HepG2 (cell line): ENCODE measurements around the gene HSD17B8. TPM values are rescaled to one million over a fixed set of nuclear protein-coding genes. Genes with fewer than 3 reads are reported as not detected.
A peak's percentile ranks its signal among the peaks of the same experiment; 100 is the strongest.

Experiments
- ATAC-seq: fragments of 200-7000 bp; cut with Tn5 transposase; 3 replicates; pipeline ENCODE4 v1.9.1; 2020; ENCODE audit warnings: mild to moderate bottlenecking, moderate library complexity
- BruUV-seq: library from RNA; stranded (reverse); fragments of 400-500 nt; replicated peaks from 2 replicates; lab custom pipeline; 2021; lab: Mats Ljungman, UMichigan
- CTCF ChIA-PET: fragments of 300-600 bp; formaldehyde crosslinking; extraction: SDS; loops from one replicate; lab custom pipeline; 2021; ENCODE audit warnings: low total read pairs, inconsistent platforms, low intra/inter-chr PET ratio; lab: Yijun Ruan, JAX
- POLR2A ChIA-PET: fragments of 350-600 bp; sonication (Branson Sonifier 250); formaldehyde crosslinking; loops from one replicate; lab custom pipeline; 2020; ENCODE audit warnings: antibody characterized with exemption, inconsistent platforms; lab: Yijun Ruan, JAX
- DNase-seq: peaks from one replicate; pipeline ENCODE4 v3.0.0-alpha.2; 2015; ENCODE audit warnings: low spot score
- FAIRE-seq: peaks from 3 replicates; lab custom pipeline; 2011; peaks lifted over from hg19 to GRCh38; lab: Jason Lieb, UNC
- H2AFZ ChIP-seq: one replicate; pipeline ENCODE4 v1.6.1; 2011; ENCODE audit warnings: low read length, inconsistent platforms
- H3K27ac ChIP-seq: fragments of 300-600 bp; 3 replicates; pipeline ENCODE4 v1.8.0; 2011; ENCODE audit warnings: mixed run types, mild to moderate bottlenecking, mixed read lengths, low read length, inconsistent platforms; ENCODE audit not compliant: insufficient read depth; ENCODE audit errors: extremely low read length
- H3K27me3 ChIP-seq, 2 experiments: fragments of 200-600 bp in 1 of 2; 2 replicates in 1 of 2; 3 replicates in 1 of 2; pipeline versions ENCODE4 v1.6.0 to v1.8.0; 2011; ENCODE audit warnings: low read length in 2 of 2, mild to moderate bottlenecking in 2 of 2, moderate library complexity in 2 of 2, inconsistent platforms in 1 of 2; ENCODE audit not compliant: insufficient read depth in 2 of 2, control insufficient read depth in 1 of 2
- H3K36me3 ChIP-seq, 2 experiments: fragments of 200-600 bp in 1 of 2; replicated peaks in 1 of 2; 2 replicates in 1 of 2; 3 replicates in 1 of 2; pipeline versions ENCODE4 v1.5.1 to v1.8.0; 2011; ENCODE audit warnings: low read length in 2 of 2, inconsistent platforms in 1 of 2; ENCODE audit not compliant: insufficient read depth in 2 of 2, control insufficient read depth in 1 of 2
- H3K4me1 ChIP-seq: 2 replicates; pipeline ENCODE4 v1.5.1; 2012; ENCODE audit warnings: low read length, inconsistent platforms; ENCODE audit not compliant: insufficient read depth
- H3K4me2 ChIP-seq: 2 replicates; pipeline ENCODE4 v1.6.0; 2011; ENCODE audit warnings: low read depth, low read length, inconsistent platforms
- H3K4me3 ChIP-seq, 3 experiments: fragments of 200-600 bp in 1 of 3; sonication (generic), shearing (Covaris generic) in 1 of 3; replicated peaks in 1 of 3; 2 replicates each; pipeline ENCODE4 v1.5.1; 2011 to 2016; ENCODE audit warnings: low read length in 3 of 3, inconsistent platforms in 2 of 3, low read depth in 2 of 3, mild to moderate bottlenecking in 2 of 3, control low read depth in 1 of 3, mixed read lengths in 1 of 3; ENCODE audit not compliant: insufficient read depth in 1 of 3
- H3K79me2 ChIP-seq: one replicate; pipeline ENCODE4 v1.6.1; 2011; ENCODE audit warnings: low read length, inconsistent platforms; ENCODE audit not compliant: insufficient read depth
- H3K9ac ChIP-seq: 2 replicates; pipeline ENCODE4 v1.6.0; 2011; ENCODE audit warnings: mild to moderate bottlenecking, low read depth, low read length, inconsistent platforms; ENCODE audit not compliant: insufficient read depth
- H3K9me3 ChIP-seq: 2 replicates; pipeline ENCODE4 v1.5.1; 2012; ENCODE audit warnings: mild to moderate bottlenecking, low read length
- H4K20me1 ChIP-seq: 2 replicates; pipeline ENCODE4 v1.6.0; 2011; ENCODE audit warnings: inconsistent platforms, mild to moderate bottlenecking, low read length, moderate library complexity; ENCODE audit not compliant: insufficient read depth
- ELF3 ChIP-seq: IDR thresholded peaks from 2 replicates; pipeline ENCODE4 v1.6.1; 2016; ENCODE audit warnings: missing genetic modification reagents, missing compliant biosample characterization
- HNF1B ChIP-seq: sonication (generic); formaldehyde crosslinking; IDR thresholded peaks from 2 replicates; pipeline ENCODE4 v1.5.1; 2020; ENCODE audit warnings: mild to moderate bottlenecking, moderate library complexity, missing genetic modification reagents
- HNF4G ChIP-seq, 2 experiments: sonication (generic) in 1 of 2; formaldehyde crosslinking in 1 of 2; IDR thresholded peaks; 2 replicates each; pipeline versions ENCODE4 v1.4.0 to v1.6.1; 2011 to 2020; ENCODE audit warnings: borderline replicate concordance in 2 of 2, low read depth in 2 of 2, mild to moderate bottlenecking in 2 of 2, low read length in 1 of 2, missing genetic modification reagents in 1 of 2, moderate library complexity in 1 of 2
- MTF1 ChIP-seq: sonication (generic); formaldehyde crosslinking; IDR thresholded peaks from 2 replicates; pipeline ENCODE4 v1.5.0; 2020; ENCODE audit warnings: missing genetic modification reagents
- RERE ChIP-seq: IDR thresholded peaks from 2 replicates; pipeline ENCODE4 v1.6.1; 2016; ENCODE audit warnings: low read depth, missing genetic modification reagents, missing compliant biosample characterization
- ZNF883 ChIP-seq: sonication (generic); formaldehyde crosslinking; IDR thresholded peaks from 2 replicates; pipeline ENCODE4 v1.5.1; 2020; ENCODE audit warnings: mild to moderate bottlenecking, missing genetic modification reagents; ENCODE audit errors: not compliant biosample characterization
- WGBS: methylation state at CpG from one replicate; pipeline ENCODE4 v1.1.6; 2017; ENCODE audit warnings: low lambda C conversion rate; 5-methylcytosine and 5-hydroxymethylcytosine counted together
- in situ Hi-C: cut with HindIII; loops from 2 replicates; pipeline ENCODE4 v1.10.0; 2017; ENCODE audit warnings: low pct_unique_long_range_greater_than_20kb; ENCODE audit not compliant: extremely low pct_ligation_motif_present
- intact Hi-C: fragments of 100-400 bp; cut with micrococcal nuclease; formaldehyde crosslinking; loops from one replicate; pipeline ENCODE4 v1.10.0; 2022; ENCODE audit not compliant: unreplicated experiment
- polyA plus RNA-seq, 8 experiments: library from polyadenylated mRNA; depleted of rRNA in 3 of 8; stranded (reverse) in 7 of 8; unstranded in 1 of 8; fragments of >200 nt; fragmentation: Illumina TruSeq in 4 of 8; extraction: Trizol in 4 of 8; gene quantifications; 2 replicates each; pipeline versions ENCODE4 v1.2.1 to v1.2.3, GENCODE V29; 2011 to 2016; ENCODE audit warnings: low read depth in 4 of 8, missing spikeins in 1 of 8, mixed read lengths in 1 of 8; ENCODE audit not compliant: insufficient read depth in 1 of 8
- total RNA-seq, 5 experiments: library from RNA; depleted of rRNA; stranded (reverse); fragments of >200 nt; fragmentation: Illumina TruSeq; extraction: Trizol; gene quantifications; 2 replicates each; pipeline ENCODE4 v1.2.3, GENCODE V29; 2016; ENCODE audit warnings: low read depth in 1 of 5

Gene HSD17B8
- total and polyA plus RNA-seq, 2 of the 13 experiments (the other 11 are each of a cell fraction or from before 2014, with no cell fraction given) = 12.6 to 20.1 TPM

GRCh38 chr6:33172688-33173534 lies 31.5 kb upstream of the HSD17B8 start (continued):
- TF ChIP-seq HNF1B = peak; percentile 77; the same call in 1 of the 2 replicates

- no peaks in the 10 kb centered on the region for H3K9me3 ChIP-seq
- POLR2A ChIA-PET = interaction anchor here (0.8 to 1.7 kb wide), 5 partner anchors 12 to 1860 kb away, joined by 3 to 7 read pairs (median 4); no protein-coding TSS in a partner anchor
- H3K4me2 ChIP-seq = 0 out of 2 replicates have a peak overlapping the region, but pooled peaks have one; percentile 14
- TF ChIP-seq HNF4G (IDR thresholded peaks at IDR 0.05; ENCODE audit: borderline replicate concordance, low read depth, low read length) (peak; percentile 9; the same call in 1 of the 2 replicates), HNF4G (CRISPR knock-in tag; IDR thresholded peaks at IDR 0.05; ENCODE audit: borderline replicate concordance, low read depth) (no peak), ELF3 (CRISPR knock-in tag) (no peak), RERE (CRISPR knock-in tag) (no peak), ZNF883 (CRISPR knock-in tag) (no peak), MTF1 (no peak)
- TF ChIP-seq, all 625 proteins: peak for 1
- Histone ChIP-seq H3K27me3 (peaks cover 5 to 53% of the 10 kb centered on the region in 2 experiments; a peak in 4 of 5 replicates), H4K20me1 (no peaks in the 10 kb centered on the region), H3K4me1 (peaks cover 22% of the 10 kb centered on the region), H2AFZ (no peak overlapping the region), H3K9ac (no peak overlapping the region), H3K4me3 (no peak overlapping the region), H3K79me2 (no peaks in the 10 kb centered on the region), H3K36me3 (no peaks in the 10 kb centered on the region), H3K27ac (no peak overlapping the region)
- CTCF ChIA-PET = interaction anchor here (1.7 to 2.8 kb wide), 3 partner anchors 12 to 159 kb away, joined by 10 to 14 read pairs (median 11); no protein-coding TSS in a partner anchor
- ATAC-seq (no peak), DNase-seq (no peak), FAIRE-seq (no peak)
- WGBS = 1% methylated on average over 10 of the region's 11 CpGs
- in situ Hi-C loops = no loop called here
- BruUV-seq = no TSS peak
- intact Hi-C loops = loop anchor here (2.0 kb wide), 1 partner anchor 75 kb away; no protein-coding TSS in a partner anchor
Measured at GRCh38 chr6:33173535-33174180, 30.8 kb upstream of the HSD17B8 start.
